ENCODE results near the gene HDAC4. TPM values are rescaled to one million over a fixed set of nuclear protein-coding genes. Genes with fewer than 3 reads are reported as not detected.

HDAC4 gene
- polyA plus RNA-seq, 1 donor (not counting 4 experiments of a cell fraction or from before 2014, with no cell fraction given): 2.9 TPM

GRCh38 chr2:239169311-239170048, 231.3 kb downstream of the HDAC4 start:
- Histone ChIP-seq H3K27me3 (ENCODE audit: control insufficient read depth, extremely low read depth, insufficient read depth, low read length) (no peaks in the 10 kb centered on the region), H3K4me3 (ENCODE audit: control insufficient read depth in 2 of 3, extremely low read depth in 1 of 3, insufficient read depth in 2 of 3, low read depth in 1 of 3, low read length in 3 of 3) (no peak overlapping the region), H3K79me2 (ENCODE audit: control insufficient read depth, insufficient read depth, low read length) (no peaks in the 10 kb centered on the region), H3K36me3 (ENCODE audit: control insufficient read depth in 2 of 2, extremely low read depth in 1 of 2, insufficient read depth in 2 of 2, low read length in 2 of 2) (no peaks in the 10 kb centered on the region), H3K9me3 (ENCODE audit: control insufficient read depth, low read depth, low read length) (no peaks in the 10 kb centered on the region), H3K9ac (ENCODE audit: control insufficient read depth, extremely low read depth, insufficient read depth, low read length) (no peak overlapping the region), H3K9me1 (ENCODE audit: control insufficient read depth, extremely low read depth, insufficient read depth, low read length) (no peaks in the 10 kb centered on the region), H2AFZ (ENCODE audit: control insufficient read depth, low read length) (no peak overlapping the region), H4K20me1 (ENCODE audit: control insufficient read depth, extremely low read depth, insufficient read depth, low read length) (no peaks in the 10 kb centered on the region), H3K4me1 (ENCODE audit: control insufficient read depth, extremely low read depth, insufficient read depth, low read length) (no peaks in the 10 kb centered on the region), H3K4me2 (ENCODE audit: control insufficient read depth, extremely low read depth, insufficient read depth, low read depth, low read length) (no peak overlapping the region), H3K27ac (ENCODE audit: control insufficient read depth, insufficient read depth, low read length) (no peak overlapping the region)
- DNase-seq (ENCODE audit: low read depth, low spot score) (no peak), FAIRE-seq (no peak)
- dilution Hi-C loops (cut with MboI; ENCODE audit: extremely low pct_ligation_motif_present, low sequenced_read_pairs): no loop called here
- no peak for TF ChIP-seq EZH2 (IDR thresholded peaks at IDR 0.05; ENCODE audit: low read length)
- TF ChIP-seq, protein P1, sequence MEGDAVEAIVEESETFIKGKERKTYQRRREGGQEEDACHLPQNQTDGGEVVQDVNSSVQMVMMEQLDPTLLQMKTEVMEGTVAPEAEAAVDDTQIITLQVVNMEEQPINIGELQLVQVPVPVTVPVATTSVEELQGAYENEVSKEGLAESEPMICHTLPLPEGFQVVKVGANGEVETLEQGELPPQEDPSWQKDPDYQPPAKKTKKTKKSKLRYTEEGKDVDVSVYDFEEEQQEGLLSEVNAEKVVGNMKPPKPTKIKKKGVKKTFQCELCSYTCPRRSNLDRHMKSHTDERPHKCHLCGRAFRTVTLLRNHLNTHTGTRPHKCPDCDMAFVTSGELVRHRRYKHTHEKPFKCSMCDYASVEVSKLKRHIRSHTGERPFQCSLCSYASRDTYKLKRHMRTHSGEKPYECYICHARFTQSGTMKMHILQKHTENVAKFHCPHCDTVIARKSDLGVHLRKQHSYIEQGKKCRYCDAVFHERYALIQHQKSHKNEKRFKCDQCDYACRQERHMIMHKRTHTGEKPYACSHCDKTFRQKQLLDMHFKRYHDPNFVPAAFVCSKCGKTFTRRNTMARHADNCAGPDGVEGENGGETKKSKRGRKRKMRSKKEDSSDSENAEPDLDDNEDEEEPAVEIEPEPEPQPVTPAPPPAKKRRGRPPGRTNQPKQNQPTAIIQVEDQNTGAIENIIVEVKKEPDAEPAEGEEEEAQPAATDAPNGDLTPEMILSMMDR (optimal IDR thresholded peaks at IDR 0.05 in 1 of 3, IDR thresholded peaks at IDR 0.05 in 1 of 3, conservative IDR thresholded peaks at IDR 0.05 in 1 of 3; ENCODE audit: extremely low read depth in 1 of 3, insufficient read depth in 2 of 3, low read length in 3 of 3): no peak

DNA sequence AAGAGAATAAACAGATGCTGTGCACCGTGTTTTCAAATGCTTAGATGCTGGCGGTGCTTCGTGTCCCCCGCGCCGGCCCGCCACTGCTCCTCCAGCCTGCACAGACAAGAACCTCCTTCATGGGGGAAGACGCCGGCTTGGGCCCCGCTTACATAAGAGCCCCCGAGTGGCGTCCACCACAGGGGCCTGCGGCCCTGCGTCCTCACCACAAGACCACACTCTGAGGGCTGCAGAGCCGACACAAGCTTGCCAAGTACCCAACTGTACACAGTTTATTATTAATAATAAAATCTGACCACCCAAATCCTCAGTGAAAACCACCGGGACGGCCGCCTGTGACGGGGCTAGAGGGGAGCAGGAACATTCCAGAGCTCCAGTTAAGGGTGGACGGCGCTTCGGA, 232.2 kb downstream of the HDAC4 start:
- DNase-seq (ENCODE audit: low read depth, low spot score) (no peak), FAIRE-seq (no peak)
- H3K4me3 ChIP-seq (ENCODE audit: control insufficient read depth in 2 of 3, extremely low read depth in 1 of 3, insufficient read depth in 2 of 3, low read depth in 1 of 3, low read length in 3 of 3): no peak overlapping the region
- no peaks in the 10 kb centered on the region for H3K4me1 ChIP-seq (ENCODE audit: control insufficient read depth, extremely low read depth, insufficient read depth, low read length)
- no peaks in the 10 kb centered on the region for H3K9me3 ChIP-seq (ENCODE audit: control insufficient read depth, low read depth, low read length)
- H3K27ac ChIP-seq (ENCODE audit: control insufficient read depth, insufficient read depth, low read length): no peak overlapping the region
- TF ChIP-seq, protein P1 (optimal IDR thresholded peaks at IDR 0.05 in 1 of 3, IDR thresholded peaks at IDR 0.05 in 1 of 3, conservative IDR thresholded peaks at IDR 0.05 in 1 of 3; ENCODE audit: extremely low read depth in 1 of 3, insufficient read depth in 2 of 3, low read length in 3 of 3): no peak
- TF ChIP-seq EZH2 (IDR thresholded peaks at IDR 0.05; ENCODE audit: low read length): no peak
- no peaks in the 10 kb centered on the region for H3K36me3 ChIP-seq (ENCODE audit: control insufficient read depth in 2 of 2, extremely low read depth in 1 of 2, insufficient read depth in 2 of 2, low read length in 2 of 2)
- no peaks in the 10 kb centered on the region for H3K27me3 ChIP-seq (ENCODE audit: control insufficient read depth, extremely low read depth, insufficient read depth, low read length)
- no peaks in the 10 kb centered on the region for H4K20me1 ChIP-seq (ENCODE audit: control insufficient read depth, extremely low read depth, insufficient read depth, low read length)
- no peaks in the 10 kb centered on the region for H3K79me2 ChIP-seq (ENCODE audit: control insufficient read depth, insufficient read depth, low read length)
- no peak overlapping the region for H3K9ac ChIP-seq (ENCODE audit: control insufficient read depth, extremely low read depth, insufficient read depth, low read length)
- H2AFZ ChIP-seq (ENCODE audit: control insufficient read depth, low read length): no peak overlapping the region
- dilution Hi-C loops (cut with MboI; ENCODE audit: extremely low pct_ligation_motif_present, low sequenced_read_pairs): no loop called here
- H3K9me1 ChIP-seq (ENCODE audit: control insufficient read depth, extremely low read depth, insufficient read depth, low read length): no peaks in the 10 kb centered on the region
- H3K4me2 ChIP-seq (ENCODE audit: control insufficient read depth, extremely low read depth, insufficient read depth, low read depth, low read length): no peak overlapping the region
